ENCODE results near the gene HBG2. TPM values are rescaled to one million over a fixed set of nuclear protein-coding genes. Genes with fewer than 3 reads are reported as not detected.

The HBG2 gene
- total RNA-seq, 4 donors from 2014 or later: not detected

DNA sequence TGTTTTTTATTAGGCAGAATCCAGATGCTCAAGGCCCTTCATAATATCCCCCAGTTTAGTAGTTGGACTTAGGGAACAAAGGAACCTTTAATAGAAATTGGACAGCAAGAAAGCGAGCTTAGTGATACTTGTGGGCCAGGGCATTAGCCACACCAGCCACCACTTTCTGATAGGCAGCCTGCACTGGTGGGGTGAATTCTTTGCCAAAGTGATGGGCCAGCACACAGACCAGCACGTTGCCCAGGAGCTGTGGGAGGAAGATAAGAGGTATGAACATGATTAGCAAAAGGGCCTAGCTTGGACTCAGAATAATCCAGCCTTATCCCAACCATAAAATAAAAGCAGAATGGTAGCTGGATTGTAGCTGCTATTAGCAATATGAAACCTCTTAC lies 29.1 kb downstream of the HBG2 start:
- Histone ChIP-seq H3K36me3 (no peaks in the 10 kb centered on the region), H3K4me3 (no peak overlapping the region), H3K4me1 (no peaks in the 10 kb centered on the region), H3K27me3 (no peaks in the 10 kb centered on the region), H3K27ac (no peak overlapping the region), H3K9me3 (no peaks in the 10 kb centered on the region)
- WGBS, 2 donors: 43 to 50% methylated on average over 2 of the region's 2 CpGs
- TF ChIP-seq POLR2A (IDR thresholded peaks at IDR 0.05): no peak
- no peak for DNase-seq (ENCODE audit: low spot score in 2 of 2)

DNA sequence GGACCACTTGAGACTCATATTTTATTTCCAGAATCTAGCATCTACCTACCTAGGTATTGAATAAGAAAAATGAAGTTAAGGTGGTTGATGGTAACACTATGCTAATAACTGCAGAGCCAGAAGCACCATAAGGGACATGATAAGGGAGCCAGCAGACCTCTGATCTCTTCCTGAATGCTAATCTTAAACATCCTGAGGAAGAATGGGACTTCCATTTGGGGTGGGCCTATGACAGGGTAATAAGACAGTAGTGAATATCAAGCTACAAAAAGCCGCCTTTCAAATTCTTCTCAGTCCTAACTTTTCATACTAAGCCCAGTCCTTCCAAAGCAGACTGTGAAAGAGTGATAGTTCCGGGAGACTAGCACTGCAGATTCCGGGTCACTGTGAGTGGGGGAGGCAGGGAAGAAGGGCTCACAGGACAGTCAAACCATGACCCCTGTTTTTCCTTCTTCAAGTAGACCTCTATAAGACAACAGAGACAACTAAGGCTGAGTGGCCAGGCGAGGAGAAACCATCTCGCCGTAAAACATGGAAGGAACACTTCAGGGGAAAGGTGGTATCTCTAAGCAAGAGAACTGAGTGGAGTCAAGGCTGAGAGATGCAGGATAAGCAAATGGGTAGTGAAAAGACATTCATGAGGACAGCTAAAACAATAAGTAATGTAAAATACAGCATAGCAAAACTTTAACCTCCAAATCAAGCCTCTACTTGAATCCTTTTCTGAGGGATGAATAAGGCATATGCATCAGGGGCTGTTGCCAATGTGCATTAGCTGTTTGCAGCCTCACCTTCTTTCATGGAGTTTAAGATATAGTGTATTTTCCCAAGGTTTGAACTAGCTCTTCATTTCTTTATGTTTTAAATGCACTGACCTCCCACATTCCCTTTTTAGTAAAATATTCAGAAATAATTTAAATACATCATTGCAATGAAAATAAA lies 29.8 kb downstream of the HBG2 start:
- no peak for DNase-seq (ENCODE audit: low spot score in 2 of 2)
- 73 to 85% methylated on average over 6 of the region's 6 CpGs for WGBS, 2 donors
- Histone ChIP-seq H3K27ac (no peak overlapping the region), H3K4me3 (no peak overlapping the region), H3K36me3 (no peaks in the 10 kb centered on the region), H3K4me1 (no peaks in the 10 kb centered on the region), H3K9me3 (no peaks in the 10 kb centered on the region), H3K27me3 (no peaks in the 10 kb centered on the region)
- TF ChIP-seq POLR2A (IDR thresholded peaks at IDR 0.05) (no peak), EP300 (IDR thresholded peaks at IDR 0.05) (no peak)
- TF ChIP-seq, protein P1, sequence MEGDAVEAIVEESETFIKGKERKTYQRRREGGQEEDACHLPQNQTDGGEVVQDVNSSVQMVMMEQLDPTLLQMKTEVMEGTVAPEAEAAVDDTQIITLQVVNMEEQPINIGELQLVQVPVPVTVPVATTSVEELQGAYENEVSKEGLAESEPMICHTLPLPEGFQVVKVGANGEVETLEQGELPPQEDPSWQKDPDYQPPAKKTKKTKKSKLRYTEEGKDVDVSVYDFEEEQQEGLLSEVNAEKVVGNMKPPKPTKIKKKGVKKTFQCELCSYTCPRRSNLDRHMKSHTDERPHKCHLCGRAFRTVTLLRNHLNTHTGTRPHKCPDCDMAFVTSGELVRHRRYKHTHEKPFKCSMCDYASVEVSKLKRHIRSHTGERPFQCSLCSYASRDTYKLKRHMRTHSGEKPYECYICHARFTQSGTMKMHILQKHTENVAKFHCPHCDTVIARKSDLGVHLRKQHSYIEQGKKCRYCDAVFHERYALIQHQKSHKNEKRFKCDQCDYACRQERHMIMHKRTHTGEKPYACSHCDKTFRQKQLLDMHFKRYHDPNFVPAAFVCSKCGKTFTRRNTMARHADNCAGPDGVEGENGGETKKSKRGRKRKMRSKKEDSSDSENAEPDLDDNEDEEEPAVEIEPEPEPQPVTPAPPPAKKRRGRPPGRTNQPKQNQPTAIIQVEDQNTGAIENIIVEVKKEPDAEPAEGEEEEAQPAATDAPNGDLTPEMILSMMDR (IDR thresholded peaks at IDR 0.05): no peak

DNA sequence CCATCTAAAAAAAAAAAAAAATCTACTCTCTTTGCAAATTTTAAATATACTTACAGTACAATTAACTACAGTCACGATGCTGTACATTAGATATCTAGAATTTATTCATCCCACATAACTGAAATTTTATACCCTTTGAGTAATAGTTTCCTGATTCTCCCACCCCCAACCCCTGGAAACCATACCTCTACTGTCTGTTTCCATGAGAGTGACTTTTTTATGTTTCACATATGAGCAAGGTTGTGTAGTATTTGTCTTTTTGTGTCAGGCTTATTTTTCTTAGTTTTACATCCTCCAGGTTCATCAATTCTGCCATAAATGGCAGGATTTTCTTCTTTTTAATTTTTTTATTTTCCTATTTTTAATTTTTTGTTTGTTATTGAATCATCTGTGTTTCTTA lies 30.9 kb downstream of the HBG2 start:
- Histone ChIP-seq H3K4me3 (no peak overlapping the region), H3K36me3 (no peaks in the 10 kb centered on the region), H3K9me3 (no peaks in the 10 kb centered on the region), H3K4me1 (no peaks in the 10 kb centered on the region), H3K27ac (no peak overlapping the region), H3K27me3 (no peaks in the 10 kb centered on the region)
- TF ChIP-seq EP300 (IDR thresholded peaks at IDR 0.05): no peak
- no peak for TF ChIP-seq POLR2A (IDR thresholded peaks at IDR 0.05)
- TF ChIP-seq, protein P1 (IDR thresholded peaks at IDR 0.05): no peak
- no peak for DNase-seq (ENCODE audit: low spot score in 2 of 2)
- 57 to 63% methylated on average over 1 of the region's 1 CpG for WGBS, 2 donors

DNA sequence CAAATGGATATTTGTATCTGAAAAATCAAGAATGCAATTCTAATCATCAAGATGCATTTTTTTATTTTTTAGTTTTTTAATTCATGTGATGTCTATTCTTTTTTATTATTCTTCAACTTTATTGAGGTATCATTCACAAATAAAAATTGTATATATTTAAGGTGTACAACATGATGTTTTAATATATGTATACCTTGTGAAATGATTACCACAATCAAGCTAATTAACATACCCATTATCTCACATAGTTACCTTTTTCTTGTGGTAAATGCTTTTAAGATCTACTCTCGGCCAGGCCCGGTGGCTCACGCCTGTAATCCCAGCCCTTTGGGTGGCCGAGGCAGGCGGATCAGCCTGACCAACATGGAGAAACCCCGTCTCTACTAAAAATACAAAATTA lies 31.4 kb downstream of the HBG2 start:
- Histone ChIP-seq H3K4me3 (no peak overlapping the region), H3K4me1 (no peaks in the 10 kb centered on the region), H3K9me3 (no peaks in the 10 kb centered on the region), H3K36me3 (no peaks in the 10 kb centered on the region), H3K27ac (no peak overlapping the region), H3K27me3 (no peaks in the 10 kb centered on the region)
- DNase-seq (ENCODE audit: low spot score in 2 of 2): no peak
- 84 to 89% methylated on average over 6 of the region's 6 CpGs for WGBS, 2 donors
- no peak for TF ChIP-seq EP300 (IDR thresholded peaks at IDR 0.05)
- no peak for TF ChIP-seq POLR2A (IDR thresholded peaks at IDR 0.05)
- TF ChIP-seq, protein P1 (IDR thresholded peaks at IDR 0.05): no peak

DNA sequence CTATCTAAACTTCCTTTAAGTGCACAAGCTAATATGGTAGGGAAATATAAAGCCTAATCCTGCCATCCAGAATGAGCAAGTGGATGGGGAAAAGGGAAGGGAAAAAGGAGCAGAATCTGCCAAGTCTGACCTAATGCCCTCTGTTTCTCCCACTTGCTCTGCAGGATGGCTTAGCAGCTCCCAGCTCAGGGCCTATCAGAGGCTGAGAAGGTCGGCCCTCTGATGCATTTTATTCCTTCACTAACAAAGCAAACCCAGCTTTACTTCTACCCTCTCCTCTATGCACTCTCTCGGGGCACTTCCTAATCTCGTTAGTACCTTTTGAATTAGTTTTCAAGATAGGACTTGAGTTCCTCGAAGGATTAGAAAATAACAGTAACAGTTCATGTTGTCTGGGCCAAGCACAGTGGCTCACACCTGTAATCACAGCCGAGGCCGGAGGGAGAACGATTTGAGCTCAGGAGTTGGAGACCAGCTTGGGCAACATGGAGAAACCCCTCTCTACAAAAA lies 44.1 kb downstream of the HBG2 start:
- WGBS, 2 donors: 66 to 69% methylated on average over 7 of the region's 7 CpGs
- Histone ChIP-seq H3K36me3 (no peaks in the 10 kb centered on the region), H3K27ac (no peak overlapping the region), H3K9me3 (no peaks in the 10 kb centered on the region), H3K4me1 (no peaks in the 10 kb centered on the region), H3K27me3 (no peaks in the 10 kb centered on the region), H3K4me3 (no peak overlapping the region)
- TF ChIP-seq POLR2A (IDR thresholded peaks at IDR 0.05): no peak
- TF ChIP-seq, protein P1 (IDR thresholded peaks at IDR 0.05): no peak
- no peak for TF ChIP-seq EP300 (IDR thresholded peaks at IDR 0.05)
- DNase-seq (ENCODE audit: low spot score in 2 of 2): no peak
